ENCODE results near the gene PPCS. TPM values are rescaled to one million over a fixed set of nuclear protein-coding genes. Genes with fewer than 3 reads are reported as not detected.

Gene PPCS
- total RNA-seq, 1 donor from 2014 or later, result 63.3 TPM

DNA sequence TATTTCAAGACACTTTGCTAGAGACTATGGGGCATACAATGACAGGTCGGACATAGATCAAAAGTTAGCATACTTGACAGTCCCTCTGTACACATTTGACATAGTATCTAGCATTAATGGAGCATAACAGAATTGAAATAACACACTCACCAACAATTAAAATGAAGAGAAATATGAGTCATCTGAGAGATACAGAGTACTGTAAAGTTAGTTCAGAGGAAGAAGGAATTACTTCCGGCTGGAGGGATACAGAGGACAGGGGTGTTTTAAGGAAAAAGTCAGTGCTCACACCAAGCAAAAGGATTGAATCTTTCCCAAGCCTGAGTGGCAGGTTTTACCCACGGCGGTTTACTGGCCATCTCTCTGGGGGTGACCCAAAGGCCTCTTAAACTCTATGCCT is 3.0 kb upstream of the PPCS start:
- Mint-ChIP-seq H3K27me3 (ENCODE audit: insufficient read depth, low read depth) (peaks cover 10% of the 10 kb centered on the region), H3K27ac (no peak overlapping the region), H3K4me1 (peaks cover 17% of the 10 kb centered on the region), H3K4me3 (no peak overlapping the region), H3K36me3 (peaks cover 3% of the 10 kb centered on the region), H3K9me3 (no peaks in the 10 kb centered on the region)
- Histone ChIP-seq H3K4me2 (no peak overlapping the region), H3K4me1 (peaks cover 5% of the 10 kb centered on the region), H4K20me1 (ENCODE audit: low read depth) (no peaks in the 10 kb centered on the region), H3K4me3 (no peak overlapping the region), H3F3A (ENCODE audit: low read depth) (peaks cover 6% of the 10 kb centered on the region), H2AFZ (replicated peaks) (no peak overlapping the region), H3K27me3 (no peaks in the 10 kb centered on the region), H3K9ac (no peak overlapping the region), H3K27ac (no peak overlapping the region), H3K9me3 (ENCODE audit: low read depth) (no peaks in the 10 kb centered on the region), H3K36me3 (no peaks in the 10 kb centered on the region), H3K79me2 (ENCODE audit: low read depth) (peaks cover 17% of the 10 kb centered on the region)
- no peak for TF ChIP-seq EZH2 (IDR thresholded peaks at IDR 0.05)
- no peak for DNase-seq (ENCODE audit: low spot score)

DNA sequence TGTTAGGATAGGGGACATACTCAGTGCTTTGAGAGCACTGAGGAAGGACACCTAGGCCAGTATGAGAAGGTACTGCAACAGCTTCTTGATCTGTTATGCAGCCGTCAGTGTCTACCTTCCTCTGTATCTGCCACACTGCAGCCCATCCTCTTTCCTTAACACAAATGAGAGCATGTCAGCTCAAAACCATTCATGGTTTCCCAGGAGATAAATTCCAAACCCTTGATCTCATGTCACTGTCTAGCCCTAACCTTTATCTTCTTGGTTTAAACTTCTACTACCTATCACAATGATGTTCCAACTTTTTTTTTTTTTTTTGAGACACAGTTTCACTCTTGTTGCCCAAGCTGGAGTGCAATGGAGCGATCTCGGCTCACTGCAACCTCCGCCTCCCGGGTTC is 1.9 kb upstream of the PPCS start:
- TF ChIP-seq EZH2 (IDR thresholded peaks at IDR 0.05) (no peak), EZH2phosphoT487 (IDR thresholded peaks at IDR 0.05) (no peak)
- TF ChIP-seq, protein P1, sequence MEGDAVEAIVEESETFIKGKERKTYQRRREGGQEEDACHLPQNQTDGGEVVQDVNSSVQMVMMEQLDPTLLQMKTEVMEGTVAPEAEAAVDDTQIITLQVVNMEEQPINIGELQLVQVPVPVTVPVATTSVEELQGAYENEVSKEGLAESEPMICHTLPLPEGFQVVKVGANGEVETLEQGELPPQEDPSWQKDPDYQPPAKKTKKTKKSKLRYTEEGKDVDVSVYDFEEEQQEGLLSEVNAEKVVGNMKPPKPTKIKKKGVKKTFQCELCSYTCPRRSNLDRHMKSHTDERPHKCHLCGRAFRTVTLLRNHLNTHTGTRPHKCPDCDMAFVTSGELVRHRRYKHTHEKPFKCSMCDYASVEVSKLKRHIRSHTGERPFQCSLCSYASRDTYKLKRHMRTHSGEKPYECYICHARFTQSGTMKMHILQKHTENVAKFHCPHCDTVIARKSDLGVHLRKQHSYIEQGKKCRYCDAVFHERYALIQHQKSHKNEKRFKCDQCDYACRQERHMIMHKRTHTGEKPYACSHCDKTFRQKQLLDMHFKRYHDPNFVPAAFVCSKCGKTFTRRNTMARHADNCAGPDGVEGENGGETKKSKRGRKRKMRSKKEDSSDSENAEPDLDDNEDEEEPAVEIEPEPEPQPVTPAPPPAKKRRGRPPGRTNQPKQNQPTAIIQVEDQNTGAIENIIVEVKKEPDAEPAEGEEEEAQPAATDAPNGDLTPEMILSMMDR (IDR thresholded peaks at IDR 0.05), result no peak
- Histone ChIP-seq H3K27ac (no peak overlapping the region), H4K20me1 (ENCODE audit: low read depth) (no peaks in the 10 kb centered on the region), H3K36me3 (no peaks in the 10 kb centered on the region), H3K9ac (no peak overlapping the region), H3K4me1 (peaks cover 5% of the 10 kb centered on the region), H3K27me3 (no peaks in the 10 kb centered on the region), H3K4me2 (no peak overlapping the region), H3K4me3 (no peak overlapping the region), H2AFZ (replicated peaks) (no peak overlapping the region), H3F3A (ENCODE audit: low read depth) (peaks cover 6% of the 10 kb centered on the region), H3K79me2 (ENCODE audit: low read depth) (peaks cover 20% of the 10 kb centered on the region), H3K9me3 (ENCODE audit: low read depth) (no peaks in the 10 kb centered on the region)
- no peak for DNase-seq (ENCODE audit: low spot score)
- Mint-ChIP-seq H3K9me3 (no peaks in the 10 kb centered on the region), H3K27ac (no peak overlapping the region), H3K4me1 (peaks cover 17% of the 10 kb centered on the region), H3K27me3 (ENCODE audit: insufficient read depth, low read depth) (peaks cover 10% of the 10 kb centered on the region), H3K36me3 (peaks cover 7% of the 10 kb centered on the region), H3K4me3 (no peak overlapping the region)

DNA sequence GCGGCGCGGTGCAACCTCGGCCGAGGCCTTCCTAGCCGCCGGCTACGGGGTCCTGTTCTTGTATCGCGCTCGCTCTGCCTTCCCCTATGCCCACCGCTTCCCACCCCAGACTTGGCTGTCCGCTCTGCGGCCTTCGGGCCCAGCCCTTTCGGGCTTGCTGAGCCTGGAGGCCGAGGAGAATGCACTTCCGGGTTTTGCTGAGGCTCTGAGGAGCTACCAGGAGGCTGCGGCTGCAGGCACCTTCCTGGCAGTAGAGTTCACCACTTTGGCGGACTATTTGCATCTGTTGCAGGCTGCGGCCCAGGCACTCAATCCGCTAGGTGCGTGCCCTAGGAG is 379 bp downstream of the PPCS start:
- Histone ChIP-seq H3K4me1 (peaks cover 5% of the 10 kb centered on the region), H4K20me1 (ENCODE audit: low read depth) (no peaks in the 10 kb centered on the region), H3K79me2 (ENCODE audit: low read depth) (peaks cover 20% of the 10 kb centered on the region), H3K4me2 (peak overlapping the region; percentile 89), H2AFZ (replicated peaks) (peak overlapping the region; percentile 95), H3K27ac (peak overlapping the region; percentile 2), H3K27me3 (no peaks in the 10 kb centered on the region), H3K36me3 (no peaks in the 10 kb centered on the region), H3K4me3 (peak overlapping the region; percentile 85), H3K9me3 (ENCODE audit: low read depth) (no peaks in the 10 kb centered on the region), H3F3A (ENCODE audit: low read depth) (peaks cover 16% of the 10 kb centered on the region), H3K9ac (peak overlapping the region; percentile 59)
- Mint-ChIP-seq H3K27me3 (ENCODE audit: insufficient read depth, low read depth) (peaks cover 10% of the 10 kb centered on the region), H3K4me1 (peaks cover 19% of the 10 kb centered on the region), H3K9me3 (no peaks in the 10 kb centered on the region), H3K27ac (no peak overlapping the region), H3K36me3 (peaks cover 10% of the 10 kb centered on the region), H3K4me3 (peak overlapping the region; percentile 88)
- no peak for TF ChIP-seq EZH2 (IDR thresholded peaks at IDR 0.05)
- TF ChIP-seq, protein P1 (IDR thresholded peaks at IDR 0.05), result peak; percentile 1
- no peak for DNase-seq (ENCODE audit: low spot score)

DNA sequence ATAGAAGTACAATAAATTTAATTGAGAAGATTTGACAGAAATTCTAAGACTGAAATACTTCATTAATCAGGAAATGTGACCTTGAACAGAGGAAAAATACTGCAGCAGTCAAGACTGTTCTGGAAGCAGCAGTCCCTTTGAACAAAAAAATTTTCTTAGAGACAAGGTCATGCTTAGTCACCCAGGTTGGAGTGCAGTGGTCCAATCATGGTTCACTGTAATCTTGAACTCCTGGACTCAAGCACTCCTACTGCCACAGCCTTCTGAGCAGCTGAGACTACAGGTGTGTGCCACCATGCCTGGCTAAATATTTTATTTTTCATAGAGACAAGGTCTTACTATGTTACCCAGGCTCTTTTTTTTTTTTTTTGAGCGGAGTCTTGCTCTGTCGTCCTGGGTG is 4.9 kb downstream of the PPCS start:
- Histone ChIP-seq H2AFZ (replicated peaks) (no peak overlapping the region), H3K9ac (no peak overlapping the region), H3F3A (ENCODE audit: low read depth) (peaks cover 25% of the 10 kb centered on the region), H4K20me1 (ENCODE audit: low read depth) (no peaks in the 10 kb centered on the region), H3K4me2 (no peak overlapping the region), H3K9me3 (ENCODE audit: low read depth) (no peaks in the 10 kb centered on the region), H3K4me1 (peaks cover 14% of the 10 kb centered on the region), H3K79me2 (ENCODE audit: low read depth) (peaks cover 20% of the 10 kb centered on the region), H3K36me3 (no peaks in the 10 kb centered on the region), H3K27me3 (no peaks in the 10 kb centered on the region), H3K27ac (no peak overlapping the region), H3K4me3 (no peak overlapping the region)
- H3K27ac Mint-ChIP-seq, result no peak overlapping the region
- no peak overlapping the region for H3K4me3 Mint-ChIP-seq
- peaks cover 10% of the 10 kb centered on the region for H3K36me3 Mint-ChIP-seq
- H3K27me3 Mint-ChIP-seq (ENCODE audit: insufficient read depth, low read depth), result peaks cover under 1% of the 10 kb centered on the region
- TF ChIP-seq EZH2phosphoT487 (IDR thresholded peaks at IDR 0.05) (no peak), EZH2 (IDR thresholded peaks at IDR 0.05) (no peak)
- TF ChIP-seq, protein P1 (IDR thresholded peaks at IDR 0.05), result no peak
- no peaks in the 10 kb centered on the region for H3K9me3 Mint-ChIP-seq
- no peak for DNase-seq (ENCODE audit: low spot score)
- peaks cover 35% of the 10 kb centered on the region for H3K4me1 Mint-ChIP-seq
